Measurements from ENCODE around the gene GPR142.

Gene GPR142

DNA sequence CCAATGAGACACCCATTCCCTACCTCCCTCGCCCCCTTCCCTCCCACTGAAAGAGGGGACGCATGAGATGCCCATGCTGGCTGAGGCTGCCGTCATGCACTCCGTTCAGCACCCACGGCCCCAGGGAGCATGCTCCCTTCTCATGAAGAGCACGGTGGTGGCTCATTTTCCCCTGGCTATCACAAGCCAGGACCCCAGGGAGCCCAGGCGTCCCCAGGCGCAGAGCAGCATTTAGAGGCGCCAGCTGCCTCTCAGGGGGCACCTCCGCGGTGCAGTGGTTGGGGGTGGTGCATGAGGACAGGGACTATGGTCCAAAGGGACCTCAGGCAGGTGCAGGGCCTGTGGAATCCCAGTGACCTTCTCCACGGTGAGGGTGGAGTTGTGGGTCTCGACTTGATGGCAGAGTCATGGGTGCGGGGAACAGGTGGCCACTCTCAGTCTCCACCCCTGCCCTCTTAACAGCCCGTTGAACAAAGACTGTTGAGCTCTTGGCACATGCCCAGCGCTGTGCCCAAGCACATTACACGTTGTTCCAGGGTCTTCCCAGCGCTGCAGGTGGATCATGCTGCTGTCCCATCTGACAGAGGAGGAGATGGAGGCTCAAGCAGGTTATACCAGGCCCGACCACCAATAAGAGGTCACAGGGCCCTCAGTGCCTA, 27.6 kb upstream of the GPR142 start:
- H3K27ac ChIP-seq = no peak overlapping the region
- TF ChIP-seq EZH2 (IDR thresholded peaks at IDR 0.05) = no peak
- no peak for TF ChIP-seq POLR2AphosphoS5 (IDR thresholded peaks at IDR 0.05; ENCODE audit: borderline replicate concordance, low read depth, low read length)
- TF ChIP-seq FOXP2 (optimal IDR thresholded peaks at IDR 0.05; ENCODE audit: control extremely low read depth, extremely low read length, insufficient read depth) = no peak
- no peak for DNase-seq (ENCODE audit: low read depth, low spot score)
- H3K4me3 ChIP-seq = no peak overlapping the region
- no peaks in the 10 kb centered on the region for H3K36me3 ChIP-seq (ENCODE audit: insufficient read depth, low read length)
- no peaks in the 10 kb centered on the region for H3K9me3 ChIP-seq (ENCODE audit: low read depth, low read length)
- H3K9ac ChIP-seq (ENCODE audit: insufficient read length) = no peak overlapping the region

DNA sequence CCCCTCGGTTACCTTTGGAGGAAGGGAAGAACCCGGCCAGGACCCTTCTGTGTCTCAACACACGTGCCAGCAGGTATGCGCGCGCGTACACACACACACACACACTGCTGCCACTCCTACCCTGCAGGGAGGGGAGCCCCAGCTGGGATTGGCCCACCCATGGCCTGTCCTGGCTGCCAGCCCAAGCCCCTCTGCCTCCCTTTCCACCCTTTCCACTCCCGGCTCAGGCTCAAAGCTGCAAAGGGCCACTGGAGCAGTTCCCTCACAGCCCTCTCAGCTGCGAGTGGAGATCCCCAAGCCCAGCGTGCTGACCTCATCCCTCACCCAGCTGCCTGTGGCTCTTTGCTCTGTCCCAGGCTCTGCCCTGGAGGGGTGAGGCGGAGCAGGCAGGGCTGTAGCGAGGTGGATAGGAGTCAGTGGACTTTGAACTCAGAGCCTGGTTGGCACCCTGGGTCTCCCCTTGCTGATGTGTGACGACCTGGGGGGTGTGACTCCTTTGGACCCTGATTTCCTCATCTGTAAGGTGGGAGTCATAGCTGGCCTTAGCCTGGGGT, 26.8 kb upstream of the GPR142 start:
- no peaks in the 10 kb centered on the region for H3K9me3 ChIP-seq (ENCODE audit: low read depth, low read length)
- H3K36me3 ChIP-seq (ENCODE audit: insufficient read depth, low read length) = no peaks in the 10 kb centered on the region
- H3K27ac ChIP-seq = no peak overlapping the region
- TF ChIP-seq POLR2AphosphoS5 (IDR thresholded peaks at IDR 0.05; ENCODE audit: borderline replicate concordance, low read depth, low read length) (no peak), EZH2 (IDR thresholded peaks at IDR 0.05) (no peak), FOXP2 (optimal IDR thresholded peaks at IDR 0.05; ENCODE audit: control extremely low read depth, extremely low read length, insufficient read depth) (no peak)
- no peak overlapping the region for H3K4me3 ChIP-seq
- DNase-seq (ENCODE audit: low read depth, low spot score) = no peak
- H3K9ac ChIP-seq (ENCODE audit: insufficient read length) = no peak overlapping the region

GRCh38 chr17:74342224-74342623, 25.1 kb upstream of the GPR142 start:
- DNase-seq (ENCODE audit: low read depth, low spot score) = no peak
- H3K36me3 ChIP-seq (ENCODE audit: insufficient read depth, low read length) = no peaks in the 10 kb centered on the region
- H3K27ac ChIP-seq = no peak overlapping the region
- H3K9ac ChIP-seq (ENCODE audit: insufficient read length) = no peak overlapping the region
- no peak overlapping the region for H3K4me3 ChIP-seq
- TF ChIP-seq EZH2 (IDR thresholded peaks at IDR 0.05) (no peak), POLR2AphosphoS5 (IDR thresholded peaks at IDR 0.05; ENCODE audit: borderline replicate concordance, low read depth, low read length) (no peak), FOXP2 (optimal IDR thresholded peaks at IDR 0.05; ENCODE audit: control extremely low read depth, extremely low read length, insufficient read depth) (no peak)
- H3K9me3 ChIP-seq (ENCODE audit: low read depth, low read length) = no peaks in the 10 kb centered on the region

DNA sequence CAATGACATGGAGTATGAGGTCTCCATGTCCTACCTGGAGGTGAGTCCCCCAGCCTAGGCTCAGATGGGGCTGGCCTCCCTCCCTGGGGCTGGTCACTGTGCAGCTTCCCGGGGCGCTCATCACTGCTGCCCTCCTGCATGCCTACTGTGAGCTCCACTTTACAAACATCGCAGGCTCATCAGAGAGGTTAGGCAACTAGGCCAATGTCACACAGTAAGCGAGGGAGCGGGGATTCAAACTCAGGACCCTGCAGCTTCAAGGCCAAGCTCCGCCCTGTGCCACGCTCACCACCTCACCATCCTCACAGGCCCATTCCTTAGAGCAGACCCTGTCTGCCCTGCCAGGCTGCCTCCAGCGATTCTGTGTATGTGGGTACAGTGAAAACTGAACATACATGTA, 24.2 kb upstream of the GPR142 start:
- Histone ChIP-seq H3K36me3 (ENCODE audit: insufficient read depth, low read length) (no peaks in the 10 kb centered on the region), H3K9ac (ENCODE audit: insufficient read length) (no peak overlapping the region), H3K27ac (no peak overlapping the region), H3K4me3 (no peak overlapping the region), H3K9me3 (ENCODE audit: low read depth, low read length) (no peaks in the 10 kb centered on the region)
- TF ChIP-seq EZH2 (IDR thresholded peaks at IDR 0.05) (no peak), FOXP2 (optimal IDR thresholded peaks at IDR 0.05; ENCODE audit: control extremely low read depth, extremely low read length, insufficient read depth) (no peak), POLR2AphosphoS5 (IDR thresholded peaks at IDR 0.05; ENCODE audit: borderline replicate concordance, low read depth, low read length) (no peak)
- no peak for DNase-seq (ENCODE audit: low read depth, low spot score)

GRCh38 chr17:74343526-74344284, 23.6 kb upstream of the GPR142 start:
- no peak overlapping the region for H3K4me3 ChIP-seq
- no peaks in the 10 kb centered on the region for H3K36me3 ChIP-seq (ENCODE audit: insufficient read depth, low read length)
- no peaks in the 10 kb centered on the region for H3K9me3 ChIP-seq (ENCODE audit: low read depth, low read length)
- no peak overlapping the region for H3K9ac ChIP-seq (ENCODE audit: insufficient read length)
- DNase-seq (ENCODE audit: low read depth, low spot score) = no peak
- no peak for TF ChIP-seq POLR2AphosphoS5 (IDR thresholded peaks at IDR 0.05; ENCODE audit: borderline replicate concordance, low read depth, low read length)
- TF ChIP-seq EZH2 (IDR thresholded peaks at IDR 0.05) = no peak
- TF ChIP-seq FOXP2 (optimal IDR thresholded peaks at IDR 0.05; ENCODE audit: control extremely low read depth, extremely low read length, insufficient read depth) = no peak
- no peak overlapping the region for H3K27ac ChIP-seq

- Histone ChIP-seq H3K9ac (ENCODE audit: insufficient read length) (no peak overlapping the region), H3K27ac (no peak overlapping the region), H3K36me3 (ENCODE audit: insufficient read depth, low read length) (no peaks in the 10 kb centered on the region), H3K9me3 (ENCODE audit: low read depth, low read length) (no peaks in the 10 kb centered on the region), H3K4me3 (no peak overlapping the region)
- no peak for DNase-seq (ENCODE audit: low read depth, low spot score)
- TF ChIP-seq POLR2AphosphoS5 (IDR thresholded peaks at IDR 0.05; ENCODE audit: borderline replicate concordance, low read depth, low read length) (no peak), FOXP2 (optimal IDR thresholded peaks at IDR 0.05; ENCODE audit: control extremely low read depth, extremely low read length, insufficient read depth) (no peak), EZH2 (IDR thresholded peaks at IDR 0.05) (no peak)
Observed at GRCh38 chr17:74344658-74345057, 22.6 kb upstream of the GPR142 start.

GRCh38 chr17:74345433-74346241, 21.7 kb upstream of the GPR142 start:
- no peak overlapping the region for H3K9ac ChIP-seq (ENCODE audit: insufficient read length)
- no peak for DNase-seq (ENCODE audit: low read depth, low spot score)
- H3K36me3 ChIP-seq (ENCODE audit: insufficient read depth, low read length) = no peaks in the 10 kb centered on the region
- H3K4me3 ChIP-seq = no peak overlapping the region
- no peak overlapping the region for H3K27ac ChIP-seq
- TF ChIP-seq EZH2 (IDR thresholded peaks at IDR 0.05) (no peak), POLR2AphosphoS5 (IDR thresholded peaks at IDR 0.05; ENCODE audit: borderline replicate concordance, low read depth, low read length) (no peak), FOXP2 (optimal IDR thresholded peaks at IDR 0.05; ENCODE audit: control extremely low read depth, extremely low read length, insufficient read depth) (no peak)
- H3K9me3 ChIP-seq (ENCODE audit: low read depth, low read length) = no peaks in the 10 kb centered on the region

GRCh38 chr17:74347646-74348045, 19.7 kb upstream of the GPR142 start:
- no peak overlapping the region for H3K27ac ChIP-seq
- no peaks in the 10 kb centered on the region for H3K9me3 ChIP-seq (ENCODE audit: low read depth, low read length)
- DNase-seq (ENCODE audit: low read depth, low spot score) = no peak
- H3K36me3 ChIP-seq (ENCODE audit: insufficient read depth, low read length) = no peaks in the 10 kb centered on the region
- H3K9ac ChIP-seq (ENCODE audit: insufficient read length) = no peak overlapping the region
- no peak overlapping the region for H3K4me3 ChIP-seq
- no peak for TF ChIP-seq FOXP2 (optimal IDR thresholded peaks at IDR 0.05; ENCODE audit: control extremely low read depth, extremely low read length, insufficient read depth)
- TF ChIP-seq POLR2AphosphoS5 (IDR thresholded peaks at IDR 0.05; ENCODE audit: borderline replicate concordance, low read depth, low read length) = no peak

Measured in SK-N-MC (cell line).